IMR-90 (cell line): ENCODE measurements around the gene THAP2. TPM values are rescaled to one million over a fixed set of nuclear protein-coding genes. Genes with fewer than 3 reads are reported as not detected.

Experiments
- ATAC-seq: fragments of 200-7000 bp; cut with Tn5 transposase; 2 replicates; pipeline ENCODE4 v1.9.1; 2020; ENCODE audit warnings: low read depth, mild to moderate bottlenecking, moderate library complexity
- BruUV-seq: library from RNA; stranded (reverse); fragments of 400-500 nt; replicated peaks from 2 replicates; lab custom pipeline; 2021; lab: Mats Ljungman, UMichigan
- CTCF ChIA-PET: fragments of 300-600 bp; formaldehyde crosslinking; extraction: SDS; loops from one replicate; lab custom pipeline; 2021; ENCODE audit warnings: antibody characterized with exemption; lab: Yijun Ruan, JAX
- POLR2A ChIA-PET: fragments of 300-600 bp; sonication (Branson Sonifier 250); formaldehyde crosslinking; loops from one replicate; lab custom pipeline; 2022; ENCODE audit warnings: antibody characterized with exemption; ENCODE audit not compliant: unreplicated experiment; lab: Charles Lee
- DNase-seq: peaks from one replicate; pipeline ENCODE4 v3.0.0; 2013
- H2AFZ ChIP-seq: replicated peaks from 2 replicates; pipeline ENCODE3; 2013; ENCODE audit warnings: low read length, mild to moderate bottlenecking; ENCODE audit not compliant: poor library complexity
- H2AK5ac ChIP-seq: 2 replicates; pipeline ENCODE4 v1.6.1; 2013; ENCODE audit warnings: low read depth, low read length, inconsistent platforms
- H2AK9ac ChIP-seq: replicated peaks from 2 replicates; pipeline ENCODE3; 2013; ENCODE audit warnings: mild to moderate bottlenecking, low read depth, low read length, moderate library complexity; ENCODE audit not compliant: poor library complexity
- H2BK120ac ChIP-seq: 2 replicates; pipeline ENCODE4 v1.6.1; 2013; ENCODE audit warnings: low read depth, low read length, inconsistent platforms
- H2BK15ac ChIP-seq: 3 replicates; pipeline ENCODE4 v1.6.1; 2013; ENCODE audit warnings: low read depth, low read length, inconsistent platforms
- H2BK20ac ChIP-seq: 2 replicates; pipeline ENCODE4 v1.6.1; 2013; ENCODE audit warnings: low read depth, mild to moderate bottlenecking, inconsistent platforms, low read length, moderate library complexity
- H2BK5ac ChIP-seq: 2 replicates; pipeline ENCODE4 v1.6.1; 2013; ENCODE audit warnings: mild to moderate bottlenecking, low read depth, low read length, inconsistent platforms; ENCODE audit not compliant: poor library complexity, severe bottlenecking
- H3K14ac ChIP-seq: replicated peaks from 2 replicates; pipeline ENCODE4 v1.6.1; 2013; ENCODE audit warnings: low read depth, low read length, inconsistent platforms
- H3K18ac ChIP-seq: 2 replicates; pipeline ENCODE4 v1.6.1; 2013; ENCODE audit warnings: low read depth, low read length, control low read depth
- H3K23ac ChIP-seq: 2 replicates; pipeline ENCODE4 v1.6.1; 2013; ENCODE audit warnings: low read depth, low read length, inconsistent platforms
- H3K27ac ChIP-seq: 2 replicates; pipeline ENCODE4 v1.5.1; 2013; ENCODE audit warnings: mild to moderate bottlenecking, control low read depth, low read length; ENCODE audit not compliant: insufficient read depth
- H3K27me3 ChIP-seq: 2 replicates; pipeline ENCODE4 v1.6.1; 2013; ENCODE audit warnings: low read length; ENCODE audit not compliant: control insufficient read depth, insufficient read depth
- H3K36me3 ChIP-seq: 2 replicates; pipeline ENCODE4 v1.6.1; 2013; ENCODE audit warnings: low read length, mixed read lengths; ENCODE audit not compliant: control insufficient read depth, insufficient read depth
- H3K4ac ChIP-seq: 2 replicates; pipeline ENCODE4 v1.6.1; 2013; ENCODE audit warnings: low read depth, low read length, inconsistent platforms
- H3K4me1 ChIP-seq: 2 replicates; pipeline ENCODE4 v1.6.1; 2013; ENCODE audit warnings: low read length, mixed read lengths; ENCODE audit not compliant: control insufficient read depth, insufficient read depth
- H3K4me2 ChIP-seq: 2 replicates; pipeline ENCODE4 v1.6.1; 2013; ENCODE audit warnings: low read depth, mild to moderate bottlenecking, control low read depth, low read length, moderate library complexity
- H3K4me3 ChIP-seq: 2 replicates; pipeline ENCODE4 v1.5.1; 2013; ENCODE audit warnings: low read depth, mild to moderate bottlenecking, control low read depth, low read length, moderate library complexity; ENCODE audit not compliant: insufficient read depth
- H3K56ac ChIP-seq: 2 replicates; pipeline ENCODE4 v1.6.1; 2013; ENCODE audit warnings: low read length, inconsistent platforms; ENCODE audit not compliant: insufficient read depth; ENCODE audit errors: extremely low read depth
- H3K79me1 ChIP-seq, 2 experiments: 2 replicates each; pipeline ENCODE4 v1.6.1; 2013; ENCODE audit warnings: low read length in 2 of 2, inconsistent platforms in 1 of 2, low read depth in 1 of 2
- H3K9ac ChIP-seq: 2 replicates; pipeline ENCODE4 v1.6.1; 2013; ENCODE audit warnings: low read depth, low read length, control low read depth
- H3K9me1 ChIP-seq: 2 replicates; pipeline ENCODE4 v1.6.1; 2013; ENCODE audit warnings: low read length, inconsistent platforms; ENCODE audit not compliant: insufficient read depth
- H3K9me3 ChIP-seq: 2 replicates; pipeline ENCODE4 v1.6.1; 2013; ENCODE audit warnings: low read length; ENCODE audit not compliant: control insufficient read depth, insufficient read depth
- H4K20me1 ChIP-seq: 2 replicates; pipeline ENCODE4 v1.6.1; 2013; ENCODE audit warnings: low read length, inconsistent platforms; ENCODE audit not compliant: insufficient read depth
- H4K5ac ChIP-seq: 2 replicates; pipeline ENCODE4 v1.6.1; 2013; ENCODE audit warnings: mild to moderate bottlenecking, low read depth, low read length, control low read depth
- H4K8ac ChIP-seq, 2 experiments: 2 replicates each; pipeline ENCODE4 v1.6.1; 2013; ENCODE audit warnings: low read depth in 2 of 2, low read length in 2 of 2, control low read depth in 1 of 2, inconsistent platforms in 1 of 2
- H4K91ac ChIP-seq: 2 replicates; pipeline ENCODE4 v1.6.1; 2013; ENCODE audit warnings: low read depth, low read length, inconsistent platforms; ENCODE audit not compliant: insufficient read depth
- BHLHE40 ChIP-seq: fragments of 150-350 bp; IDR thresholded peaks from 2 replicates; pipeline ENCODE4 v1.6.1; 2016; ENCODE audit warnings: mild to moderate bottlenecking, low read depth, low read length
- CEBPB ChIP-seq: IDR thresholded peaks from 2 replicates; pipeline ENCODE4 v1.6.1; 2012; ENCODE audit warnings: low read depth, low read length, improper control_type of control experiment
- CHD1 ChIP-seq: IDR thresholded peaks from 2 replicates; pipeline ENCODE4 v1.6.1; 2012; ENCODE audit warnings: low read depth, low read length, improper control_type of control experiment
- FOS ChIP-seq: fragments of 150-350 bp; IDR thresholded peaks from 2 replicates; pipeline ENCODE4 v1.6.1; 2016; ENCODE audit warnings: low read depth, low read length
- MAFK ChIP-seq: IDR thresholded peaks from 2 replicates; pipeline ENCODE4 v1.6.1; 2012; ENCODE audit warnings: low read depth, low read length, improper control_type of control experiment
- MAZ ChIP-seq: IDR thresholded peaks from 2 replicates; pipeline ENCODE4 v1.6.1; 2012; ENCODE audit warnings: low read depth, mild to moderate bottlenecking, low read length, improper control_type of control experiment, moderate library complexity, borderline replicate concordance
- MXI1 ChIP-seq: IDR thresholded peaks from 2 replicates; pipeline ENCODE4 v1.6.1; 2012; ENCODE audit warnings: low read depth, mild to moderate bottlenecking, low read length, moderate library complexity, borderline replicate concordance
- POLR2A ChIP-seq: IDR thresholded peaks from 2 replicates; pipeline ENCODE4 v1.6.1; 2012; ENCODE audit warnings: mild to moderate bottlenecking, low read depth, low read length
- RCOR1 ChIP-seq: IDR thresholded peaks from 2 replicates; pipeline ENCODE4 v1.6.1; 2012; ENCODE audit warnings: mild to moderate bottlenecking, low read length, improper control_type of control experiment; ENCODE audit not compliant: insufficient replicate concordance
- SMC3 ChIP-seq: fragments of 150-350 bp; IDR thresholded peaks from 2 replicates; pipeline ENCODE4 v1.6.1; 2016; ENCODE audit warnings: low read depth, mild to moderate bottlenecking, antibody characterized with exemption, low read length, moderate library complexity
- WGBS, 2 experiments: methylation state at CpG; one replicate each; pipeline versions ENCODE4 v1.1.5 to v1.1.7; 2013; ENCODE audit warnings: missing lambda C conversion rate in 2 of 2; ENCODE audit not compliant: insufficient read length in 1 of 2; ENCODE audit errors: extremely low coverage in 2 of 2; 5-methylcytosine and 5-hydroxymethylcytosine counted together
- dilution Hi-C: fragments of 300-500 bp; cut with HindIII; formaldehyde crosslinking; loops from one replicate; pipeline ENCODE4 v1.14.3; 2018; ENCODE audit warnings: low sequenced_read_pairs; ENCODE audit not compliant: unreplicated experiment
- in situ Hi-C: fragments of 300-500 bp; cut with MboI; formaldehyde crosslinking; loops from 3 replicates; pipeline ENCODE4 v1.14.3; 2019; ENCODE audit warnings: low sequenced_read_pairs, inconsistent platforms, mixed read lengths
- intact Hi-C: fragments of 100-400 bp; cut with micrococcal nuclease; formaldehyde crosslinking; loops from 2 replicates; pipeline ENCODE4 v1.10.0; 2022
- polyA plus RNA-seq, 3 experiments: library from polyadenylated mRNA; depleted of rRNA; stranded (reverse); fragments of >200 nt; gene quantifications; 2 replicates each; pipeline ENCODE4 v1.2.3, GENCODE V29; 2012; ENCODE audit warnings: low replicate concordance in 1 of 3
- total RNA-seq: library from RNA; depleted of rRNA; stranded (reverse); fragments of >200 nt; gene quantifications from 2 replicates; pipeline ENCODE4 v1.2.3, GENCODE V29; 2012
- TF ChIP-seq, protein P1 (sequence below): fragments of 150-350 bp; IDR thresholded peaks from 2 replicates; pipeline ENCODE4 v1.6.1; 2016; ENCODE audit warnings: low read depth, mild to moderate bottlenecking, low read length, moderate library complexity, borderline replicate concordance
- TF ChIP-seq, protein P2 (sequence below): conservative IDR thresholded peaks from 2 replicates; pipeline ENCODE4 v1.5.1; 2012; ENCODE audit warnings: mild to moderate bottlenecking, low read depth, low read length, improper control_type of control experiment

Gene THAP2
- total and polyA plus RNA-seq, 2 of the 4 experiments (the other 2 are of a cell fraction): 1.4 to 2.5 TPM

DNA sequence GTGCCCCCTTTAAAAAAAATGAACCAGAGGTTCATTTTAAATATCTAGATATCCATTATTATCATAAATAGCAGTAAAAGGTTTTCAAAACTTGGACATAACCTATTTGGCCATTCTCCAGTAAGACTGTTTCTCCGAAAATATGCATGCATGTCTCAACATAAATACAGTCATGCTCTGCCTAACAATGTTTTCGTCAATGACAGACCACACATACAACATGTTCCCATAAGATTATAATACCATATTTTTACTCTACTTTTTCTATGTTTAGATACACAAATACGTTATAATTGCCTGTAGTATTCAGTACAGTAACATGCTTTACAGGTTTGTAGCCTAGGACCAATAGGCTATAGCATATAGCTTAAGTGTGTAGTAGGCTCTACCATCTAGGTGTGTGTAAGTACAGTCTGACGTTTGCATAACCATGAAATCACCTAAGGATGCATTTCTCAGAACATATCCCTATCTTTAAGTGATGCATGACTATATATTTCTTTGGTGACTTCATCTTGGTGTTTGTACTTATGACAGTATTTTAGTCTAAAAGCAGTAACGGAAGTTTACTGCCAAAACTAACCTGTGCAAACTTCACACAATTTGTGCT lies 25.0 kb downstream of the THAP2 start:
- H3K27ac ChIP-seq: no peak overlapping the region
- H3K18ac ChIP-seq: no peak overlapping the region
- H3K79me1 ChIP-seq: peaks cover 4 to 15% of the 10 kb centered on the region in 2 experiments; a peak in 3 of 4 replicates
- no peak overlapping the region for H3K9ac ChIP-seq
- no peak overlapping the region for H4K8ac ChIP-seq
- H2BK120ac ChIP-seq: no peak overlapping the region
- no peak overlapping the region for H3K4me2 ChIP-seq
- H3K23ac ChIP-seq: no peak overlapping the region
- H3K36me3 ChIP-seq: no peaks in the 10 kb centered on the region
- in situ Hi-C loops (no loop called here), dilution Hi-C loops (no loop called here), intact Hi-C loops (no loop called here)
- no CpG with 5 or more reads among the region's 5 CpGs for WGBS, 2 experiments
- no peak overlapping the region for H2BK20ac ChIP-seq
- no peak overlapping the region for H3K4me3 ChIP-seq
- H3K27me3 ChIP-seq: no peaks in the 10 kb centered on the region
- no peaks in the 10 kb centered on the region for H4K20me1 ChIP-seq
- H3K4ac ChIP-seq: no peak overlapping the region
- H2AK9ac ChIP-seq: no peak overlapping the region
- H3K14ac ChIP-seq: no peak overlapping the region
- TF ChIP-seq MXI1 (no peak), MAZ (no peak), POLR2A (no peak), FOS (no peak), CEBPB (no peak), BHLHE40 (no peak), CHD1 (no peak), RCOR1 (no peak), MAFK (no peak), SMC3 (no peak)
- TF ChIP-seq, protein P1, sequence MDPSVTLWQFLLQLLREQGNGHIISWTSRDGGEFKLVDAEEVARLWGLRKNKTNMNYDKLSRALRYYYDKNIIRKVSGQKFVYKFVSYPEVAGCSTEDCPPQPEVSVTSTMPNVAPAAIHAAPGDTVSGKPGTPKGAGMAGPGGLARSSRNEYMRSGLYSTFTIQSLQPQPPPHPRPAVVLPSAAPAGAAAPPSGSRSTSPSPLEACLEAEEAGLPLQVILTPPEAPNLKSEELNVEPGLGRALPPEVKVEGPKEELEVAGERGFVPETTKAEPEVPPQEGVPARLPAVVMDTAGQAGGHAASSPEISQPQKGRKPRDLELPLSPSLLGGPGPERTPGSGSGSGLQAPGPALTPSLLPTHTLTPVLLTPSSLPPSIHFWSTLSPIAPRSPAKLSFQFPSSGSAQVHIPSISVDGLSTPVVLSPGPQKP: no peak
- TF ChIP-seq, protein P2, sequence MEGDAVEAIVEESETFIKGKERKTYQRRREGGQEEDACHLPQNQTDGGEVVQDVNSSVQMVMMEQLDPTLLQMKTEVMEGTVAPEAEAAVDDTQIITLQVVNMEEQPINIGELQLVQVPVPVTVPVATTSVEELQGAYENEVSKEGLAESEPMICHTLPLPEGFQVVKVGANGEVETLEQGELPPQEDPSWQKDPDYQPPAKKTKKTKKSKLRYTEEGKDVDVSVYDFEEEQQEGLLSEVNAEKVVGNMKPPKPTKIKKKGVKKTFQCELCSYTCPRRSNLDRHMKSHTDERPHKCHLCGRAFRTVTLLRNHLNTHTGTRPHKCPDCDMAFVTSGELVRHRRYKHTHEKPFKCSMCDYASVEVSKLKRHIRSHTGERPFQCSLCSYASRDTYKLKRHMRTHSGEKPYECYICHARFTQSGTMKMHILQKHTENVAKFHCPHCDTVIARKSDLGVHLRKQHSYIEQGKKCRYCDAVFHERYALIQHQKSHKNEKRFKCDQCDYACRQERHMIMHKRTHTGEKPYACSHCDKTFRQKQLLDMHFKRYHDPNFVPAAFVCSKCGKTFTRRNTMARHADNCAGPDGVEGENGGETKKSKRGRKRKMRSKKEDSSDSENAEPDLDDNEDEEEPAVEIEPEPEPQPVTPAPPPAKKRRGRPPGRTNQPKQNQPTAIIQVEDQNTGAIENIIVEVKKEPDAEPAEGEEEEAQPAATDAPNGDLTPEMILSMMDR: no peak
- no peak overlapping the region for H3K56ac ChIP-seq
- no peak for DNase-seq
- H2AFZ ChIP-seq: no peak overlapping the region
- no peak overlapping the region for H2AK5ac ChIP-seq
- CTCF ChIA-PET: no interaction called here
- H3K9me1 ChIP-seq: no peaks in the 10 kb centered on the region
- ATAC-seq: no peak
- BruUV-seq: no TSS peak
- H4K91ac ChIP-seq: no peak overlapping the region
- peaks cover 1% of the 10 kb centered on the region; the same call in 1 of the 2 replicates for H3K4me1 ChIP-seq
- H2BK5ac ChIP-seq: no peak overlapping the region
- no peak overlapping the region for H4K5ac ChIP-seq
- no peak overlapping the region for H2BK15ac ChIP-seq
- H3K9me3 ChIP-seq: no peaks in the 10 kb centered on the region
- POLR2A ChIA-PET: no interaction called here
